WERI-Rb-1 (cell line): ENCODE results near the gene ERP27.

Experiments
- DNase-seq: peaks from one replicate; pipeline ENCODE4 v3.0.0-alpha.2; 2020
- H3K27ac ChIP-seq: fragments of 250-450 bp; sonication (Bioruptor Pico); 2 replicates; pipeline ENCODE4 v1.5.1; 2020; ENCODE audit warnings: mild to moderate bottlenecking, moderate library complexity
- H3K27me3 ChIP-seq: fragments of 250-450 bp; sonication (Bioruptor Pico); 2 replicates; pipeline ENCODE4 v1.5.1; 2021; ENCODE audit warnings: mild to moderate bottlenecking, low read depth, moderate library complexity; ENCODE audit not compliant: insufficient read depth, severe bottlenecking
- H3K36me3 ChIP-seq: fragments of 250-450 bp; sonication (Bioruptor Pico); 2 replicates; pipeline ENCODE4 v1.5.1; 2020; ENCODE audit warnings: mild to moderate bottlenecking, moderate library complexity
- H3K4me3 ChIP-seq: 2 replicates; pipeline ENCODE4 v1.5.1; 2011; ENCODE audit warnings: low read depth, mild to moderate bottlenecking, control low read depth, low read length
- H3K9me3 ChIP-seq: fragments of 250-450 bp; sonication (Bioruptor Pico); 2 replicates; pipeline ENCODE4 v1.5.1; 2021; ENCODE audit warnings: mild to moderate bottlenecking, moderate library complexity; ENCODE audit not compliant: severe bottlenecking
- CTCF ChIP-seq: IDR thresholded peaks from 2 replicates; pipeline ENCODE4 v1.5.1; 2011; ENCODE audit warnings: low read depth, mild to moderate bottlenecking, control low read depth, inconsistent platforms, low read length

The ERP27 gene

GRCh38 chr12:14871886-14872285, 66.5 kb downstream of the ERP27 start:
- H3K27me3 ChIP-seq = no peaks in the 10 kb centered on the region
- no peak for DNase-seq
- no peak for TF ChIP-seq CTCF
- H3K36me3 ChIP-seq = no peaks in the 10 kb centered on the region
- H3K9me3 ChIP-seq = peaks cover 12% of the 10 kb centered on the region
- H3K4me3 ChIP-seq = no peak overlapping the region
- H3K27ac ChIP-seq = no peak overlapping the region

DNA sequence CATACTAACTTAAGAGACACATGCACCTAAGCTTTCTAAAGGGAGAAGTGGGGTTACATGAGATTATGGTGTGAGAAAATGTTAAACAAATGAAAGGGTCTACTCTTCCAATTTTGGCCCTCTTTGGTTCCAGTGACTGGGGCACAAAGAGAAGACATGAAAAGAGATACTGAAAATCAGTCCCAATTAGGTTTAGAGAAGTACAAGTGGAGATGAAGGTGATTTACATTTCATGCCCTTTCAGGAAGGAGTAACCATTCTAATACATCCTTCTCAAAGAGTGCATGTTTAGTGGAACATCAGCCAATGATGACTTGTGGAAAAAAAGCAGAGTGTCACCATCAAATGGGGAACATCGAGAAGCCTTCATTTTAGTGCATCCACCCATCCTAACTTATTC, 67.1 kb downstream of the ERP27 start:
- H3K27me3 ChIP-seq = no peaks in the 10 kb centered on the region
- no peak overlapping the region for H3K4me3 ChIP-seq
- TF ChIP-seq CTCF = no peak
- H3K27ac ChIP-seq = no peak overlapping the region
- DNase-seq = no peak
- no peaks in the 10 kb centered on the region for H3K36me3 ChIP-seq
- H3K9me3 ChIP-seq = peaks cover 12% of the 10 kb centered on the region

GRCh38 chr12:14868916-14869506, 69.3 kb downstream of the ERP27 start:
- TF ChIP-seq CTCF = no peak
- no peak overlapping the region for H3K27ac ChIP-seq
- no peaks in the 10 kb centered on the region for H3K36me3 ChIP-seq
- no peak overlapping the region for H3K4me3 ChIP-seq
- no peaks in the 10 kb centered on the region for H3K27me3 ChIP-seq
- DNase-seq = no peak
- H3K9me3 ChIP-seq = peaks cover 12% of the 10 kb centered on the region
